GM18517 (cell line): Measurements from ENCODE around the gene UGGT1.
"Not testable (repeated sequence)": the region's sequence is repeated elsewhere in the genome, so short reads cannot be mapped to it uniquely, and the experiment has no call there.

Source experiments
- ATAC-seq: cut with Tn5 transposase; IDR thresholded peaks from one replicate; pipeline ENCODE4 v1.9.1; 2021; ENCODE audit warnings: mild to moderate bottlenecking, moderate library complexity; ENCODE audit not compliant: unreplicated experiment

UGGT1 gene

GRCh38 chr2:128169933-128170709 is 79.1 kb downstream of the UGGT1 start:
- ATAC-seq, result no peak

- no peak for ATAC-seq
Measured at GRCh38 chr2:128170776-128171175, 79.8 kb downstream of the UGGT1 start.

GRCh38 chr2:128172191-128172590 is 81.2 kb downstream of the UGGT1 start:
- ATAC-seq, result no peak

- ATAC-seq, result not testable (repeated sequence)
Measured at GRCh38 chr2:128174067-128174466, 83.1 kb downstream of the UGGT1 start.

GRCh38 chr2:128177315-128177714 is 86.3 kb downstream of the UGGT1 start:
- no peak for ATAC-seq

GRCh38 chr2:128178149-128178649 is 87.2 kb downstream of the UGGT1 start:
- no peak for ATAC-seq

GRCh38 chr2:128178650-128179460 is 87.9 kb downstream of the UGGT1 start:
- no peak for ATAC-seq

GRCh38 chr2:128179461-128179755 is 88.4 kb downstream of the UGGT1 start:
- no peak for ATAC-seq

GRCh38 chr2:128180031-128180430 is 89.0 kb downstream of the UGGT1 start:
- no peak for ATAC-seq

- ATAC-seq, result no peak
Measured at GRCh38 chr2:128185576-128185975, 94.6 kb downstream of the UGGT1 start.

- ATAC-seq, result no peak
Measured at GRCh38 chr2:128187032-128187654, 96.1 kb downstream of the UGGT1 start.

- ATAC-seq, result no peak
Measured at GRCh38 chr2:128195435-128195984, 104.5 kb downstream of the UGGT1 start.

- ATAC-seq, result no peak
Measured at GRCh38 chr2:128196026-128196425, 105.0 kb downstream of the UGGT1 start.

- no peak for ATAC-seq
Measured at GRCh38 chr2:128196471-128196931, 105.5 kb downstream of the UGGT1 start.

GRCh38 chr2:128197059-128197458 is 106.1 kb downstream of the UGGT1 start:
- no peak for ATAC-seq

GRCh38 chr2:128198656-128199055 is 107.7 kb downstream of the UGGT1 start:
- ATAC-seq, result no peak

- ATAC-seq, result no peak
Measured at GRCh38 chr2:128199141-128199540, 108.1 kb downstream of the UGGT1 start.

GRCh38 chr2:128202791-128203190 is 111.8 kb downstream of the UGGT1 start:
- ATAC-seq, result no peak

GRCh38 chr2:128206245-128206644 is 115.2 kb downstream of the UGGT1 start:
- no peak for ATAC-seq

GRCh38 chr2:128208023-128208422 is 117.0 kb downstream of the UGGT1 start:
- no peak for ATAC-seq

GRCh38 chr2:128208631-128209324 is 117.8 kb downstream of the UGGT1 start:
- not testable (repeated sequence) for ATAC-seq
